GM21423 (cell line): Measurements from ENCODE around the gene ESRP2.

ENCODE experiments used
- ATAC-seq: cut with Tn5 transposase; IDR thresholded peaks from one replicate; pipeline ENCODE4 v1.9.1; 2021; ENCODE audit warnings: mild to moderate bottlenecking, moderate library complexity; ENCODE audit not compliant: unreplicated experiment

ESRP2 gene

GRCh38 chr16:68235887-68236136 lies at the start of gene ESRP2:
ESRP2 (minus strand) TSS chr16:68236127; CDS start chr16:68236045, 82 bp downstream.
- ATAC-seq = no peak

GRCh38 chr16:68285683-68286082 lies 49.8 kb upstream of the ESRP2 start:
- ATAC-seq = no peak

- ATAC-seq = peak; percentile 44
Measured at GRCh38 chr16:68284847-68285246, 48.9 kb upstream of the ESRP2 start.

GRCh38 chr16:68283801-68284598 lies 48.1 kb upstream of the ESRP2 start:
- ATAC-seq = peak; percentile 48

GRCh38 chr16:68283346-68283745 lies 47.4 kb upstream of the ESRP2 start:
- no peak for ATAC-seq

GRCh38 chr16:68282064-68282452 lies 46.1 kb upstream of the ESRP2 start:
- no peak for ATAC-seq

GRCh38 chr16:68281368-68282063 lies 45.6 kb upstream of the ESRP2 start:
- no peak for ATAC-seq

GRCh38 chr16:68279726-68280558 lies 44.0 kb upstream of the ESRP2 start:
- no peak for ATAC-seq

GRCh38 chr16:68276223-68276622 lies 40.3 kb upstream of the ESRP2 start:
- no peak for ATAC-seq

- no peak for ATAC-seq
Measured at GRCh38 chr16:68275611-68276191, 39.8 kb upstream of the ESRP2 start.

- no peak for ATAC-seq
Measured at GRCh38 chr16:68274441-68274840, 38.5 kb upstream of the ESRP2 start.

- no peak for ATAC-seq
Measured at GRCh38 chr16:68273896-68274295, 38.0 kb upstream of the ESRP2 start.

- ATAC-seq = no peak
Measured at GRCh38 chr16:68273459-68273858, 37.5 kb upstream of the ESRP2 start.

- ATAC-seq = no peak
Measured at GRCh38 chr16:68272507-68273209, 36.7 kb upstream of the ESRP2 start.

GRCh38 chr16:68270353-68270752 lies 34.4 kb upstream of the ESRP2 start:
- ATAC-seq = no peak

GRCh38 chr16:68269793-68270192 lies 33.9 kb upstream of the ESRP2 start:
- ATAC-seq = no peak

GRCh38 chr16:68267612-68268405 lies 31.9 kb upstream of the ESRP2 start:
- no peak for ATAC-seq

- ATAC-seq = no peak
Measured at GRCh38 chr16:68265078-68265920, 29.4 kb upstream of the ESRP2 start.
